ENCODE data around the gene SNX5. TPM values are rescaled to one million over a fixed set of nuclear protein-coding genes. Genes with fewer than 3 reads are reported as not detected.
A peak's percentile ranks its signal among the peaks of the same experiment; 100 is the strongest.

The SNX5 gene
- total and polyA plus RNA-seq, 2 of the 13 experiments (the other 11 are each of a cell fraction or from before 2014, with no cell fraction given), result 664 to 1,040 TPM

DNA sequence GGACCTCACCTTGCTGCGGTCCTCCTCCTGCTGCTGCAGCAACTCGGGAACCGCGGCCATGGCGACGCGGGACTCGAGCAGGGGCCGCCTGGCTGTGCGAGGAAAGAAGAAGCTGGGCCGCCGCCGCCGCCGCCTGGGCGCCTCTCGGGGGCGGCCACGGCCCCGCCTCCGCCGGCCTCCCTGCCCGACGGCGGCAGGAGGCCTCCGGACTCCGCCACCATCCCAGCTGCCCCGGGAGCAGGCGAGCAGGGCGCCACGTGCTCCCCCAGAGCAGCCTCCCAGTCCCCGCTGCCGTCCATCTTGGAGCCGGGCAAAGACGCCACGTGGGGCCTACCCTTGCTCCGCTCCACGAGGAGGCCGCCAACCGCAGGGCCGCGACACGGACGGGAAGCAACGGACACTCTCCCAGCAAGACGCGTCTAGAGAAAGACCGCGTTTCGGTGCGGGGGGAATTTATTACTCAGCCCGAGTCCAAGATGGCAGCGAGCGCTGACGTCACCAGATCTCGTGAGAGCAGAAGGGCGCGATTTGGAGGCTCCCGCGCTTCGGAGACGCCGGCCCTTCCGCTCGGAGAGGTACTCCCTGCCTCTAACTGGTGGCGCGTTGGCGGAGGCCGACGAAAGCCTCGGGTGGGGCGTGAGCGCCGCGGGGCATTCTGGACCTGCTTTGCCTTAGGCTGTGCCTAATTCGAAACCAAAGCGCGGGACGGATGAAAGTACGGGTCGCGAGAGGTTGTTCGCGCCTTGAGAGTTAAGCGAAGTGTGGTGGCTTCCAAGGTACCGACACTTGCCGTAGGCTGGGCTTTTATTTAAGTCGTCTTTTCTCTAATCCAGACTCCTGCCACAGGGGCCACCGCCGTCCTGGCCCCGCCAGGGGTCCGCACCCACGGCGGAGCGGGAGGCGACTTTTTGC is at the start of gene SNX5, which contains the start of gene MGME1 (continued):
- TF ChIP-seq SMARCE1 (IDR thresholded peaks at IDR 0.05; ENCODE audit: borderline replicate concordance) (0 out of 2 replicates have a peak, but pooled peaks have one; percentile 43), ZNF296 (CRISPR knock-in tag; conservative IDR thresholded peaks at IDR 0.05) (peak; percentile 95), MTA3 (CRISPR knock-in tag; IDR thresholded peaks at IDR 0.05) (peak; percentile 60), ZNF558 (CRISPR knock-in tag; IDR thresholded peaks at IDR 0.05; ENCODE audit: borderline replicate concordance) (peak; percentile 99; the same call in 1 of the 2 replicates), ZNF562 (CRISPR knock-in tag; IDR thresholded peaks at IDR 0.05; ENCODE audit: borderline replicate concordance) (peak; percentile 89; the same call in 1 of the 2 replicates), ZNF607 (CRISPR knock-in tag; IDR thresholded peaks at IDR 0.05; ENCODE audit: borderline replicate concordance) (peak; percentile 93), KAT8 (CRISPR knock-in tag; IDR thresholded peaks at IDR 0.05) (peak; percentile 96), ATF1 (CRISPR knock-in tag; IDR thresholded peaks at IDR 0.05) (peak; percentile 98), USF2 (IDR thresholded peaks at IDR 0.05; ENCODE audit: low read depth, low read length) (peak; percentile 58; the same call in 1 of the 2 replicates), USF2 (CRISPR knock-in tag; IDR thresholded peaks at IDR 0.05; ENCODE audit: borderline replicate concordance) (peak; percentile 76), CERS6 (CRISPR knock-in tag; IDR thresholded peaks at IDR 0.05) (peak; percentile 14; the same call in 1 of the 2 replicates), HHEX (CRISPR knock-in tag; IDR thresholded peaks at IDR 0.05) (peak; percentile 54; the same call in 1 of the 2 replicates), TOPORS (CRISPR knock-in tag; IDR thresholded peaks at IDR 0.05) (peak; percentile 81), KLF15 (CRISPR knock-in tag; IDR thresholded peaks at IDR 0.05; ENCODE audit: borderline replicate concordance) (no peak; the same call in 1 of the 2 replicates), PAF1 (CRISPR knock-in tag; IDR thresholded peaks at IDR 0.05) (peak; percentile 35; the same call in 1 of the 2 replicates)
- TF ChIP-seq, protein P1, sequence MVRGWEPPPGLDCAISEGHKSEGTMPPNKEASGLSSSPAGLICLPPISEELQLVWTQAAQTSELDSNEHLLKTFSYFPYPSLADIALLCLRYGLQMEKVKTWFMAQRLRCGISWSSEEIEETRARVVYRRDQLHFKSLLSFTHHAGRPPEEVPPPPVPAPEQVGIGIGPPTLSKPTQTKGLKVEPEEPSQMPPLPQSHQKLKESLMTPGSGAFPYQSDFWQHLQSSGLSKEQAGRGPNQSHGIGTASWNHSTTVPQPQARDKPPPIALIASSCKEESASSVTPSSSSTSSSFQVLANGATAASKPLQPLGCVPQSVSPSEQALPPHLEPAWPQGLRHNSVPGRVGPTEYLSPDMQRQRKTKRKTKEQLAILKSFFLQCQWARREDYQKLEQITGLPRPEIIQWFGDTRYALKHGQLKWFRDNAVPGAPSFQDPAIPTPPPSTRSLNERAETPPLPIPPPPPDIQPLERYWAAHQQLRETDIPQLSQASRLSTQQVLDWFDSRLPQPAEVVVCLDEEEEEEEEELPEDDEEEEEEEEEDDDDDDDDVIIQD (CRISPR knock-in tag; IDR thresholded peaks at IDR 0.05; ENCODE audit: low read depth), result peak; percentile 97
- TF ChIP-seq, protein P2, sequence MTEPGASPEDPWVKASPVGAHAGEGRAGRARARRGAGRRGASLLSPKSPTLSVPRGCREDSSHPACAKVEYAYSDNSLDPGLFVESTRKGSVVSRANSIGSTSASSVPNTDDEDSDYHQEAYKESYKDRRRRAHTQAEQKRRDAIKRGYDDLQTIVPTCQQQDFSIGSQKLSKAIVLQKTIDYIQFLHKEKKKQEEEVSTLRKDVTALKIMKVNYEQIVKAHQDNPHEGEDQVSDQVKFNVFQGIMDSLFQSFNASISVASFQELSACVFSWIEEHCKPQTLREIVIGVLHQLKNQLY (CRISPR knock-in tag; IDR thresholded peaks at IDR 0.05), result peak; percentile 78; the same call in 1 of the 2 replicates
- TF ChIP-seq, protein P3, sequence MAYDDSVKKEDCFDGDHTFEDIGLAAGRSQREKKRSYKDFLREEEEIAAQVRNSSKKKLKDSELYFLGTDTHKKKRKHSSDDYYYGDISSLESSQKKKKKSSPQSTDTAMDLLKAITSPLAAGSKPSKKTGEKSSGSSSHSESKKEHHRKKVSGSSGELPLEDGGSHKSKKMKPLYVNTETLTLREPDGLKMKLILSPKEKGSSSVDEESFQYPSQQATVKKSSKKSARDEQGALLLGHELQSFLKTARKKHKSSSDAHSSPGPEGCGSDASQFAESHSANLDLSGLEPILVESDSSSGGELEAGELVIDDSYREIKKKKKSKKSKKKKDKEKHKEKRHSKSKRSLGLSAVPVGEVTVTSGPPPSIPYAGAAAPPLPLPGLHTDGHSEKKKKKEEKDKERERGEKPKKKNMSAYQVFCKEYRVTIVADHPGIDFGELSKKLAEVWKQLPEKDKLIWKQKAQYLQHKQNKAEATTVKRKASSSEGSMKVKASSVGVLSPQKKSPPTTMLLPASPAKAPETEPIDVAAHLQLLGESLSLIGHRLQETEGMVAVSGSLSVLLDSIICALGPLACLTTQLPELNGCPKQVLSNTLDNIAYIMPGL (CRISPR knock-in tag; IDR thresholded peaks at IDR 0.05; ENCODE audit: borderline replicate concordance in 1 of 2, low read depth in 1 of 2), result peak; percentile 92 to 98
- TF ChIP-seq, protein P4, sequence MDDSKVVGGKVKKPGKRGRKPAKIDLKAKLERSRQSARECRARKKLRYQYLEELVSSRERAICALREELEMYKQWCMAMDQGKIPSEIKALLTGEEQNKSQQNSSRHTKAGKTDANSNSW (CRISPR knock-in tag; IDR thresholded peaks at IDR 0.05; ENCODE audit: borderline replicate concordance), result peak; percentile 98
